ENCODE measurements around the gene DCP2. TPM values are rescaled to one million over a fixed set of nuclear protein-coding genes. Genes with fewer than 3 reads are reported as not detected.
"Not testable (repeated sequence)": the region's sequence is repeated elsewhere in the genome, so short reads cannot be mapped to it uniquely, and the experiment has no call there.

DCP2 gene
- total RNA-seq, 1 experiment from 2014 or later = 186 TPM

GRCh38 chr5:112958093-112959088 is 18.2 kb upstream of the DCP2 start:
- POLR2A ChIA-PET = no interaction called here
- H3K4me1 Mint-ChIP-seq = peaks cover 24% of the 10 kb centered on the region
- no peak for TF ChIP-seq TEAD4 (CRISPR knock-in tag; IDR thresholded peaks at IDR 0.05)
- DNase-seq (ENCODE audit: low spot score) (no peak), ATAC-seq (no peak)
- H3K36me3 Mint-ChIP-seq = peaks cover 8% of the 10 kb centered on the region
- H3K27ac Mint-ChIP-seq = no peak overlapping the region
- no peak overlapping the region for H3K4me3 Mint-ChIP-seq
- peaks cover 12% of the 10 kb centered on the region for H3K9me3 Mint-ChIP-seq
- CTCF ChIA-PET = no interaction called here
- H3K27me3 Mint-ChIP-seq (ENCODE audit: low read depth) = no peaks in the 10 kb centered on the region; the same call in 1 of the 2 replicates

- DNase-seq (ENCODE audit: low spot score); POLR2A ChIA-PET; H3K36me3 Mint-ChIP-seq; H3K4me3 Mint-ChIP-seq; H3K9me3 Mint-ChIP-seq; H3K27ac Mint-ChIP-seq; ATAC-seq; H3K27me3 Mint-ChIP-seq (ENCODE audit: low read depth); CTCF ChIA-PET: not testable (repeated sequence)
- TF ChIP-seq GABPB1 (CRISPR knock-in tag; IDR thresholded peaks at IDR 0.05) = peak; percentile 26; the same call in 1 of the 2 replicates
- H3K4me1 Mint-ChIP-seq = peaks cover 24% of the 10 kb centered on the region
Observed at GRCh38 chr5:112959872-112960271, 16.7 kb upstream of the DCP2 start.

GRCh38 chr5:112960315-112960714 is 16.3 kb upstream of the DCP2 start:
- ATAC-seq (no peak), DNase-seq (ENCODE audit: low spot score) (no peak)
- H3K9me3 Mint-ChIP-seq = 0 out of 2 replicates have a peak, but pooled peaks cover 3% of the 10 kb centered on the region
- H3K27ac Mint-ChIP-seq = no peak overlapping the region
- H3K36me3 Mint-ChIP-seq = no peaks in the 10 kb centered on the region
- CTCF ChIA-PET = interaction anchor here (0.7 kb wide), 1 partner anchor 358 kb away, joined by 4 read pairs; no protein-coding TSS in a partner anchor
- POLR2A ChIA-PET = interaction anchor here (1.3 kb wide), 1 partner anchor 16 kb away, joined by 6 read pairs; the partner anchor contains the start of gene DCP2
- H3K4me3 Mint-ChIP-seq = no peak overlapping the region
- H3K27me3 Mint-ChIP-seq (ENCODE audit: low read depth) = no peaks in the 10 kb centered on the region
- H3K4me1 Mint-ChIP-seq = peaks cover 24% of the 10 kb centered on the region
- TF ChIP-seq ZNF281 (CRISPR knock-in tag; IDR thresholded peaks at IDR 0.05) (no peak), USF1 (CRISPR knock-in tag; IDR thresholded peaks at IDR 0.05) (no peak), PRRX2 (CRISPR knock-in tag; IDR thresholded peaks at IDR 0.05) (no peak), GRHL2 (CRISPR knock-in tag; IDR thresholded peaks at IDR 0.05; ENCODE audit: insufficient replicate concordance, severe bottlenecking) (no peak), RORB (CRISPR knock-in tag; IDR thresholded peaks at IDR 0.05) (no peak), PREB (CRISPR knock-in tag; IDR thresholded peaks at IDR 0.05; ENCODE audit: borderline replicate concordance) (no peak), SMAD4 (CRISPR knock-in tag; IDR thresholded peaks at IDR 0.05) (no peak), ZNF219 (CRISPR knock-in tag; IDR thresholded peaks at IDR 0.05; ENCODE audit: borderline replicate concordance) (no peak), CDX4 (CRISPR knock-in tag; IDR thresholded peaks at IDR 0.05; ENCODE audit: borderline replicate concordance) (no peak), ZNF671 (CRISPR knock-in tag; IDR thresholded peaks at IDR 0.05) (no peak), NFE2L1 (CRISPR knock-in tag; IDR thresholded peaks at IDR 0.05) (no peak), ZNF532 (CRISPR knock-in tag; IDR thresholded peaks at IDR 0.05; ENCODE audit: borderline replicate concordance) (no peak), ZNF263 (CRISPR knock-in tag; IDR thresholded peaks at IDR 0.05; ENCODE audit: low read depth) (no peak), FOXP4 (CRISPR knock-in tag; IDR thresholded peaks at IDR 0.05) (no peak), E2F5 (CRISPR knock-in tag; IDR thresholded peaks at IDR 0.05) (no peak)

Measured in WTC11 (cell line).